OCI-LY7 (cell line): ENCODE results near the gene CAMK4.

Source experiments
- EZH2phosphoT487 ChIP-seq: fragments of 200-600 bp; sonication (generic); IDR thresholded peaks from 2 replicates; pipeline ENCODE4 v1.6.1; 2018; ENCODE audit warnings: low read depth, borderline replicate concordance, mild to moderate bottlenecking, mixed run types, antibody characterized with exemption, low read length, moderate library complexity, mixed read lengths
- TF ChIP-seq, protein P1 (sequence below): fragments of 200-600 bp; sonication (generic); conservative IDR thresholded peaks from 2 replicates; pipeline ENCODE4 v1.5.1; 2014; ENCODE audit warnings: mild to moderate bottlenecking, antibody characterized with exemption, low read length, moderate library complexity, mixed read lengths

DNA sequence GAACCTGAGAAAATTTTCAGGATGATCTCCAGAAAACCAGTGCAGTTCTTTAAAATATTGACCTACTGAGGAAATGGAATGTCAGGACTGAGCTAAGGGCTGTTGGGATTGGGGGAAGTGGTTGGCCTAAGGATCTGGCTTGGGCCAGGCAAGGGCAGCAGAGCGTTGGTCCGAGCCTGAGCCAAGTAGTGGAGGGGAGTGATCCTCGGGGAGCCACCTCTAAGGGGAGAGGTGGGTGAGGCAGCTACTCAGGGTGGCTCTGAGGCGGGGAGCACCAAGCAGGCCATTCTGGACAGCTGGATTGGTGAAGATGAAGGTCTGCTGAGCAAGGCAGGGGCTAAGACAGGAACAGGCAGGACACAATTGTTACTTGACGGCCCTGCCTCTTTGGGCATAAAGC, 11.5 kb downstream of the CAMK4 start:
- TF ChIP-seq, protein P1, sequence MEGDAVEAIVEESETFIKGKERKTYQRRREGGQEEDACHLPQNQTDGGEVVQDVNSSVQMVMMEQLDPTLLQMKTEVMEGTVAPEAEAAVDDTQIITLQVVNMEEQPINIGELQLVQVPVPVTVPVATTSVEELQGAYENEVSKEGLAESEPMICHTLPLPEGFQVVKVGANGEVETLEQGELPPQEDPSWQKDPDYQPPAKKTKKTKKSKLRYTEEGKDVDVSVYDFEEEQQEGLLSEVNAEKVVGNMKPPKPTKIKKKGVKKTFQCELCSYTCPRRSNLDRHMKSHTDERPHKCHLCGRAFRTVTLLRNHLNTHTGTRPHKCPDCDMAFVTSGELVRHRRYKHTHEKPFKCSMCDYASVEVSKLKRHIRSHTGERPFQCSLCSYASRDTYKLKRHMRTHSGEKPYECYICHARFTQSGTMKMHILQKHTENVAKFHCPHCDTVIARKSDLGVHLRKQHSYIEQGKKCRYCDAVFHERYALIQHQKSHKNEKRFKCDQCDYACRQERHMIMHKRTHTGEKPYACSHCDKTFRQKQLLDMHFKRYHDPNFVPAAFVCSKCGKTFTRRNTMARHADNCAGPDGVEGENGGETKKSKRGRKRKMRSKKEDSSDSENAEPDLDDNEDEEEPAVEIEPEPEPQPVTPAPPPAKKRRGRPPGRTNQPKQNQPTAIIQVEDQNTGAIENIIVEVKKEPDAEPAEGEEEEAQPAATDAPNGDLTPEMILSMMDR = no peak
- no peak for TF ChIP-seq EZH2phosphoT487
